GM23248 (cell line): ENCODE data around the gene C1orf105. TPM values are rescaled to one million over a fixed set of nuclear protein-coding genes. Genes with fewer than 3 reads are reported as not detected.

Source experiments
- DNase-seq: peaks from one replicate; pipeline ENCODE4 v3.0.0-alpha.2; 2015
- H2AFZ ChIP-seq: fragments of 200-600 bp; sonication (generic); 2 replicates; pipeline ENCODE4 v1.6.1; 2016; ENCODE audit warnings: antibody characterized with exemption
- H3F3A ChIP-seq: fragments of 200-600 bp; sonication (generic); 2 replicates; pipeline ENCODE4 v1.6.1; 2016; ENCODE audit warnings: mild to moderate bottlenecking, antibody characterized with exemption, mixed run types; ENCODE audit not compliant: insufficient read depth
- H3K27ac ChIP-seq: fragments of 200-600 bp; sonication (generic); 2 replicates; pipeline ENCODE4 v1.5.1; 2016; ENCODE audit warnings: mild to moderate bottlenecking
- H3K27me3 ChIP-seq: fragments of 200-600 bp; sonication (generic); replicated peaks from 2 replicates; pipeline ENCODE4 v1.6.1; 2016; ENCODE audit warnings: mild to moderate bottlenecking; ENCODE audit not compliant: insufficient read depth
- H3K36me3 ChIP-seq: fragments of 200-600 bp; sonication (generic); 2 replicates; pipeline ENCODE4 v1.6.1; 2016; ENCODE audit warnings: low read depth, mild to moderate bottlenecking
- H3K4me1 ChIP-seq: fragments of 200-600 bp; sonication (generic); 2 replicates; pipeline ENCODE4 v1.6.1; 2016; ENCODE audit warnings: mild to moderate bottlenecking; ENCODE audit not compliant: insufficient read depth
- H3K4me2 ChIP-seq: fragments of 200-600 bp; sonication (generic); one replicate; pipeline ENCODE4 v1.6.1; 2016; ENCODE audit warnings: mild to moderate bottlenecking; ENCODE audit not compliant: unreplicated experiment
- H3K4me3 ChIP-seq: fragments of 200-600 bp; sonication (generic); 2 replicates; pipeline ENCODE4 v1.5.1; 2016; ENCODE audit warnings: mild to moderate bottlenecking
- H3K79me2 ChIP-seq: fragments of 200-600 bp; sonication (generic); 2 replicates; pipeline ENCODE4 v1.6.1; 2016; ENCODE audit warnings: mild to moderate bottlenecking; ENCODE audit not compliant: insufficient read depth
- H3K9ac ChIP-seq: fragments of 200-600 bp; sonication (generic); 2 replicates; pipeline ENCODE4 v1.6.1; 2016; ENCODE audit warnings: mild to moderate bottlenecking
- H3K9me2 ChIP-seq: fragments of 200-600 bp; sonication (generic); 2 replicates; pipeline ENCODE4 v1.6.1; 2016; ENCODE audit warnings: mixed run types, mild to moderate bottlenecking, moderate library complexity; ENCODE audit not compliant: insufficient read depth
- H3K9me3 ChIP-seq: fragments of 200-600 bp; sonication (generic); one replicate; pipeline ENCODE4 v1.6.1; 2017; ENCODE audit warnings: low read depth
- H4K20me1 ChIP-seq: fragments of 200-600 bp; sonication (generic); 2 replicates; pipeline ENCODE4 v1.6.0; 2016; ENCODE audit not compliant: insufficient read depth
- EZH2 ChIP-seq: fragments of 200-600 bp; sonication (generic); IDR thresholded peaks from 2 replicates; pipeline ENCODE4 v1.6.1; 2018; ENCODE audit warnings: antibody characterized with exemption, mild to moderate bottlenecking; ENCODE audit not compliant: insufficient read depth, poor library complexity, severe bottlenecking
- EZH2phosphoT487 ChIP-seq: fragments of 200-600 bp; sonication (generic); IDR thresholded peaks from 2 replicates; pipeline ENCODE4 v1.6.1; 2018; ENCODE audit warnings: antibody characterized with exemption, moderate library complexity, mild to moderate bottlenecking, low read depth; ENCODE audit not compliant: insufficient read depth
- WGBS, 2 experiments: methylation state at CpG; one replicate each; pipeline ENCODE4 v1.1.6; 2015 to 2017; ENCODE audit warnings: low lambda C conversion rate in 2 of 2, low coverage in 1 of 2; ENCODE audit errors: missing lambda C conversion rate in 2 of 2; 5-methylcytosine and 5-hydroxymethylcytosine counted together
- in situ Hi-C: fragments of 300-500 bp; cut with MboI; formaldehyde crosslinking; loops from 2 replicates; pipeline ENCODE4 v1.15.0; 2020
- polyA plus RNA-seq: library from polyadenylated mRNA; unstranded; fragments of >200 nt; fragmentation: Nextera tagmentation; extraction: Ambion mirVana; gene quantifications from 2 replicates; pipeline ENCODE4 v1.2.1, GENCODE V29; 2016
- total RNA-seq: library from RNA; depleted of rRNA; stranded (reverse); fragments of >200 nt; shearing (Covaris generic); gene quantifications from 2 replicates; pipeline ENCODE4 v1.2.3, GENCODE V29; 2014

Gene C1orf105
- total and polyA plus RNA-seq, 2 experiments from 2014 or later, result not detected

DNA sequence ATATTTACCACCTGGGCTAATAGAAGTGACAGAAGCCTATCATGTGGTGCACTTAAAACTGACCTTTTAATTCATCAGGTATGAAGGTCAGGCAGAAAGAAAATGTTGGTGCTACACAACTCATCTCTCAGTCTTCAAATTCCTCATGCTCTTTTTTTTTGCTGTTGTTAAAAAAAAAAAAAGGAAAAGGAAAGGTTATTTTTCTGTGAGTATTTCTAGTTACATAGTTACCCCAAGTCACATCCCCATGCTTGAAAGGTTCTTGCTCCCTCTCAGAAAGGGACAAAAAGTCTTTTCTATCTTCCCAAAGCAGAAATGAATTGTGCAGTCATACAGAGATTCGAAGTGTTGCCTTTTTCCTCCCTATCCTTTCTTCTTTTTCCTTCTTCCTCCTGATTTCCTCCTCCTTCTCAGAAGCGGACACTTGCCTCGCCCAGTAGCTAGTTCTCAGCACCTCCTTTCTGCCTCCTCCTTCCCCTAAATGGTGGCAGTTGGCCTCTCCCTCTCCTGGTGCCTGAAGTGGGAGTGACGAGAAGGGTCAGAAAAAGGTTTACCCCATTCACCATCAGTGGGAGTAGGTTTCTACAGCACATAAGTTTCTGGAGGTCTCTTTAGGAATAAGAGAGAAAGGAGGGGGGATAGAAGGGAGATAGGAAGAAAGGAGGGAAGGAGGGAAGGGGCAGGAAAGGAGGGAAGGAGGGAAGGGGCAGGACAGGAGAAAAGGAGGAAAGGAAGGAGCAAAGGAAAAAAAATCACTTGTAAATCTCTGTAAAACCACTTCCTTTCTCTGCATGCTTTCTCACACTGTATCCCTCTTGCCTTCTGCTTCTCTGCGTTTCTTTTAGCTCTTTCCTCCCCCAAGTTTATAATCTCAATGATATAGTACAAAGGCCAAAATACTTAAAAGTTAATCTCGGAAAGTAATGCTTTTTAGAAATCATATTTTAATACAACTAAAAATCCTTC lies 20.4 kb upstream of the C1orf105 start:
- 50 to 52% methylated on average over 6 of the region's 6 CpGs for WGBS, 2 experiments
- H3K4me2 ChIP-seq, result peak overlapping the region; percentile 28

DNA sequence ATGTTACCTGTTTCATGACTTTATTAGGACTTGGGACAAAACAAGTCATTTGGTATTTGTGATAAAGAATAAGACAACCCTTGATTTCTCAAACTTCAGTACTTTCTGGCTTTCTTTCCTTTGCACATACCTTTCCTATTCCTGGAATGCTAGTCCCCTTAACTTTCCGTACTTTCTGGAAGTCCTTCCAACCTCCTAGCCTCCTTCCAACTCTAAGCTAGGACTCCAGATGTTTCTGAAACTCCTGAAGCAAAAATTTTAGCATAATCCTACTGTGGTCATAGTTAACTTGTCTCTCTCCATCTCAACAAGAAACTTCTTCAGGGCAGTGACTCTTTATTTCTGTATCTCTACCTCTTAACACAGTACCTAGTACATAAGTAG lies 19.8 kb upstream of the C1orf105 start:
- Histone ChIP-seq H3K4me1 (peaks cover 54% of the 10 kb centered on the region), H3K27ac (no peak overlapping the region), H3K27me3 (no peaks in the 10 kb centered on the region), H3K36me3 (no peaks in the 10 kb centered on the region), H3K79me2 (no peaks in the 10 kb centered on the region), H3K9me2 (no peaks in the 10 kb centered on the region), H3K9me3 (no peaks in the 10 kb centered on the region), H3K4me3 (no peak overlapping the region), H3K9ac (no peak overlapping the region), H3K4me2 (no peak overlapping the region), H2AFZ (peak overlapping the region; percentile 30; the same call in 1 of the 2 replicates), H3F3A (peaks cover 21% of the 10 kb centered on the region), H4K20me1 (no peaks in the 10 kb centered on the region)
- TF ChIP-seq EZH2 (no peak), EZH2phosphoT487 (no peak)
- in situ Hi-C loops, result loop anchor here (25.0 kb wide), 1 partner anchor 588 kb away; no protein-coding TSS in a partner anchor
- DNase-seq, result no peak
- WGBS, 2 experiments, result 61 to 65% methylated on average over 1 of the region's 1 CpG

More for the DNA sequence above, 20.4 kb upstream of the C1orf105 start:
- no peak for TF ChIP-seq EZH2
- TF ChIP-seq EZH2phosphoT487, result no peak
- peaks cover 51% of the 10 kb centered on the region for H3K4me1 ChIP-seq
- H3K79me2 ChIP-seq, result no peaks in the 10 kb centered on the region
- no peak overlapping the region for H3K27ac ChIP-seq
- H3F3A ChIP-seq, result peaks cover 21% of the 10 kb centered on the region
- H3K9me2 ChIP-seq, result no peaks in the 10 kb centered on the region
- no peaks in the 10 kb centered on the region for H3K9me3 ChIP-seq
- peak overlapping the region; percentile 17; the same call in 1 of the 2 replicates for H3K9ac ChIP-seq
- no peaks in the 10 kb centered on the region for H3K27me3 ChIP-seq
- in situ Hi-C loops, result loop anchor here (25.0 kb wide), 1 partner anchor 588 kb away; no protein-coding TSS in a partner anchor
- H2AFZ ChIP-seq, result peak overlapping the region; percentile 79
- H3K4me3 ChIP-seq, result no peak overlapping the region
- H3K36me3 ChIP-seq, result no peaks in the 10 kb centered on the region
- H4K20me1 ChIP-seq, result no peaks in the 10 kb centered on the region
- no peak for DNase-seq

DNA sequence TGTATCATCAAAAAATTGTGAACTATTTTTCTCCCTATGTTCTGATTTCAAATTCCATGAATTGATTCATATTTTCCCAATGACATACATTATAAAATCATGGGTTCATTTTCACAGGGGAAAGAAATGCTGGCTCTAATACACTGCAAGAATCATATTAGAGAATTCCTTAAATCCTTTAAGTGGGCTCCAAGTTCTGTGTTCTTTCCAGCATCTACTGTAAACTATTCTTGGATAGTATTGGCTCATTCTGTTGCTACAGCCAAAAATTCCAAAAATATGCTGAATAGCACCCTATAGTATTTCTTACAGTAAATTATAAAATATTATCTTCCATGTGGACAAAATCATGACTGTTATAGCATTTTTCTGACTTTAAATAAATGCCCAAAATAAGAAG lies 19.0 kb upstream of the C1orf105 start:
- no peaks in the 10 kb centered on the region for H4K20me1 ChIP-seq
- H3K27ac ChIP-seq, result no peak overlapping the region
- no peak for DNase-seq
- H3K27me3 ChIP-seq, result no peaks in the 10 kb centered on the region
- H3K36me3 ChIP-seq, result no peaks in the 10 kb centered on the region
- H3K9me2 ChIP-seq, result no peaks in the 10 kb centered on the region
- H3F3A ChIP-seq, result peaks cover 21% of the 10 kb centered on the region
- in situ Hi-C loops, result loop anchor here (25.0 kb wide), 1 partner anchor 589 kb away; no protein-coding TSS in a partner anchor
- H3K4me3 ChIP-seq, result no peak overlapping the region
- peaks cover 58% of the 10 kb centered on the region for H3K4me1 ChIP-seq
- no peaks in the 10 kb centered on the region for H3K9me3 ChIP-seq
- TF ChIP-seq EZH2phosphoT487 (no peak), EZH2 (no peak)
- no peaks in the 10 kb centered on the region for H3K79me2 ChIP-seq
- no peak overlapping the region for H3K4me2 ChIP-seq
- no peak overlapping the region for H2AFZ ChIP-seq
- no peak overlapping the region for H3K9ac ChIP-seq

DNA sequence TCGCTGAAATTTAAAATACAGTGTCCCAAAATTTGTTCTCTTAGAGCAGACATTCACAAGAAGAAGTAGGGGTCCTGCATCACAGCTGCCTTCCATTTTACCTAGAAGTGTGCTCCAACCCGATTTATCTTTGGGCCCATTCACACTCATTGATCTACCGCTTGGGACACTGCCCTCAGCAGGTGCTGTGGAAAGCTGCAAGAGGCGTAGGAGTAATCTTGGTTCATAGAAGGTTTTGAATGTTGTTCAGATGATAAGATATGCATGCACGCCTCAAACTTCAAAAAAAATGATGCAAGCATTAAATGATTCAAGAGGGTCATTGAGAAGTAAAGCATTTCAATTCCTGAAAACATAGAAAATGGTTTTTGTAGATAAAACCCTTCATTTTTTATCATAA lies 18.6 kb upstream of the C1orf105 start:
- H3K27me3 ChIP-seq, result no peaks in the 10 kb centered on the region
- no peak overlapping the region for H2AFZ ChIP-seq
- no peaks in the 10 kb centered on the region for H3K9me2 ChIP-seq
- H3K36me3 ChIP-seq, result no peaks in the 10 kb centered on the region
- no peaks in the 10 kb centered on the region for H3K9me3 ChIP-seq
- peaks cover 55% of the 10 kb centered on the region for H3K4me1 ChIP-seq
- no peak overlapping the region for H3K27ac ChIP-seq
- H4K20me1 ChIP-seq, result no peaks in the 10 kb centered on the region
- TF ChIP-seq EZH2, result no peak
- no peak for TF ChIP-seq EZH2phosphoT487
- in situ Hi-C loops, result loop anchor here (25.0 kb wide), 1 partner anchor 590 kb away; no protein-coding TSS in a partner anchor
- peaks cover 21% of the 10 kb centered on the region for H3F3A ChIP-seq
- no peak overlapping the region for H3K9ac ChIP-seq
- no peak overlapping the region for H3K4me2 ChIP-seq
- WGBS, 2 experiments, result 93 to 95% methylated on average over 5 of the region's 5 CpGs
- no peak for DNase-seq
- H3K4me3 ChIP-seq, result no peak overlapping the region
- H3K79me2 ChIP-seq, result no peaks in the 10 kb centered on the region
